Hepatocyte (in vitro differentiated cells): ENCODE results near the gene BICD2.

Experiments
- CTCF ChIP-seq: fragments of 200-600 bp; sonication (generic); IDR thresholded peaks from 2 replicates; pipeline ENCODE4 v1.5.1; 2016; ENCODE audit warnings: antibody characterized with exemption, mild to moderate bottlenecking; ENCODE audit not compliant: poor library complexity
- EZH2phosphoT487 ChIP-seq: fragments of 200-600 bp; sonication (generic); IDR thresholded peaks from one replicate; pipeline ENCODE4 v1.6.1; 2018; ENCODE audit warnings: antibody characterized with exemption, mild to moderate bottlenecking, low read depth, moderate library complexity; ENCODE audit not compliant: unreplicated experiment, severe bottlenecking

DNA sequence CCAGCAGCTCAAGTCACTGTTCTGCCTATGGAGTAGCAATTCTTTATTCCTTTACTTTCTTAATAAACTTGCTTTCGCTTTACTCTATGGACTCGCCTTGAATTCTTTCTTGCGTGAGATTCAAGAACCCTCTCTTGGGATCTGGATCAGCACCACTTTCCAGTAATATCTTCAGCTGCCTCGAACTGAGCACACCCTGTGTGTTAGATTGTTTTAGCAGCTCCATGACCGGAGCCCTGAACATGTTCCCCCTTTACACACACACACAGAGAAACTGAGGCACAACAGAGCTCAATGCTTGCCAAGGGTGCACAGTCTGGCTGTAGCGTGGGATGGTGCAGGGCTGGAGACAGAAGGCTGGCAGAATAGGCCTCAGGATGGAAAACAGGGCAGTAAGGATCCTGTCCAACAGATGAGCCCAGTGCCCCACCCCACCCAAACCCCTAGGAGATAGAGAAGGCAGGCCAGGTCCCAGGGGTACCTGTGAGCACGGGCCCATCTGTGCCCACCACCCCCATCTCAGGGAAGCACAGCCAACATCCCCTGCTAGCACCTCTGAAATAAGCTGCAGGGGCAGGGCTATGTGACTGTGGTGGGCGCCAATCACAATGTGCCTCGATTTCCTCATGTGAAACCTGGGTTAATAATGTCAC, 27.9 kb downstream of the BICD2 start:
- TF ChIP-seq CTCF (no peak), EZH2phosphoT487 (no peak)
